Stimulated activated CD8-positive, alpha-beta memory T cell treated with anti-CD3 and anti-CD28 coated beads, Interleukin-4, amount 100 ng/mL, for 24 hours (primary cell): ENCODE measurements around the gene PMS1.
"Not testable (repeated sequence)": the region's sequence is repeated elsewhere in the genome, so short reads cannot be mapped to it uniquely, and the experiment has no call there.

Experiments
- DNase-seq: peaks from one replicate; pipeline ENCODE4 v3.0.0-alpha.2; 2020; ENCODE audit warnings: low read depth

The PMS1 gene

DNA sequence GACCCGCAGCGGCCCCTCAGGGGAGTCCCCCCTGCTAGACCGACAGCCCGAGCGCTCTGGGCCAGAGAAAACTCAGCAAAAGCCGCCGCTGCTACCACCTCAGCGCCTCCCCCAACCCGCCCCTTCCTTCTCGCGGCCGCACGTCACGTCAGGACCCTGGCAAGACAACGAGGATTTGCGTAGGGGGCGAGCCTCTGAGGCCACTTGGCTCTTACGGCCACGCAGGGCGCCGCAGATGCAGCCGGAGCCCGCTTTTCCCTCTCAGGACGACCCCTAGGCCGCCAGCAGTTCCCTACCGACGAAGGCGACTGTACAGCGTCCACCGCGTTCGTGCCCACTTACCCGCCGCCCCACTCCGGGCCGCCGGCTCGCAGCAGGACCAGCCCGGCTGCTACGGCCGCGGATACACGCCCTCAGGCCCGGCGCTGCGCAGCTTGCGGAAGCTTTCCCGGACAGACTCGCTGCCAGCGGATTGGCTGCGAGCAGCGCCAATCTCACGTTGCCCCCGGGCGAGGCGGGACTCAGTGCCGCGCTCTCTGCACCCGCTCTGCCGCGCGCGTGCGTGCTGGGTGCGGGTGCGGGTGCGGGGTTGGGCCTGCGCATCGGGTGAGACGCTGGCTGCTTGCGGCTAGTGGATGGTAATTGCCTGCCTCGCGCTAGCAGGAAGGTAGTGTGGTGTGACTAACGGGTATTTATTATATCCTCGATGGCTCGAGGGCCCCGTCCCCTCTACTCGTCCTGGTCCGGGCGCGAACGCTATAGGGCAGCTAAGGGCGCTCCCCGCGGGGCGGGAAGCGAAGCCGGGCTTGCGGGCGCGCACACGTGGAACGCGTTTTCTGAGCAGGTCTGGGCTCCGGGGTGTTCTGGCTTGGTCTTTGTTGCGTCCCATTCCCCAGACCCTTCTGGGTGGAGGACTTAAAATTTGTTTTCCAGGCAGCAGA lies at the start of gene PMS1, which contains the start of gene ORMDL1:
TSS of gene PMS1 (plus strand) at position 524 of the 941 bp plus-strand sequence. CDS start 7,360 bp downstream, outside the sequence.
TSS of gene ORMDL1 (minus strand) at position 413 of the 941 bp plus-strand sequence. CDS start 1,744 bp downstream, outside the sequence.
- peak; percentile 94 for DNase-seq

- DNase-seq, result no peak
Observed at GRCh38 chr2:189751080-189751658, 33.1 kb upstream of the PMS1 start.

GRCh38 chr2:189756311-189756952 lies 27.8 kb upstream of the PMS1 start:
- no peak for DNase-seq

- not testable (repeated sequence) for DNase-seq
Observed at GRCh38 chr2:189760154-189760553, 24.1 kb upstream of the PMS1 start.

DNA sequence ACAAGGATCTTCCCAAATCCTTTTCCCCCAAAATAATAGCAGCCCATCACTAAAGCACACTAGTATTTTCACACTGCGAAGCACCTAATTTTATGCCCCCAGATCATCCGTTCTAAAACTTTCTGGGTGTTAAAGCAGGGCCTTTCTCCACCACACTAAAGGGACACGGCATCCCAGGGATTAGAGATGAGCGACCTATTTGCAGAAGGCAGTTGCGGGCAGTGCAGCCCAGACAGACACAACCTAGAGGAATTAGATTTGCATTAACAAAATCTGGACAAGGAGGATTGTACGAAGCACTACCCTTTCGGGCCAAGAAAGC lies 22.1 kb upstream of the PMS1 start:
- DNase-seq, result no peak

GRCh38 chr2:189762551-189763298 lies 21.5 kb upstream of the PMS1 start, which contains the start of gene OSGEPL1:
Gene OSGEPL1, minus strand, starts transcription at chr2:189762792. Its CDS starts 1,152 bp downstream, at chr2:189761640.
- peak; percentile 86 for DNase-seq

- DNase-seq, result no peak
Observed at GRCh38 chr2:189763908-189764661, 20.2 kb upstream of the PMS1 start.

GRCh38 chr2:189770590-189771322 lies 13.5 kb upstream of the PMS1 start:
- DNase-seq, result no peak

DNA sequence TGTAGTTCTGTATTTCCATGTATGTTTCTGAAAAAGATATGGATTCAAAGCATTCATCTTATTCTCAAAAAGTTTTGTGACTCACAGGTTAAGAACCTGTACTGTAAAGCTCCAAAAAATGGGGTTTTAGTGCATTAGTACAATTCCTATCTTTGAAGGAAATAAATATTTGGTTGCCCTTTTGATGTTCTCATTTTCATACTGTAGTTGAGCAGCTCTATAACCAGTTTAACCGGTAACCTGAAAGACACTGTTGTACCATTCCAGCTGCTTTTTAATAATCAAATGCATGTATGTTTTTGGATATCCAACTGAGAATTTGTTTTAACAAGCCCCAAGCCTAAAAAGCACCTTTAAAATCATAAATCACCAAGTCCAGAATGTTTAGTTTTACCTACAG lies 12.0 kb upstream of the PMS1 start:
- DNase-seq, result no peak

DNA sequence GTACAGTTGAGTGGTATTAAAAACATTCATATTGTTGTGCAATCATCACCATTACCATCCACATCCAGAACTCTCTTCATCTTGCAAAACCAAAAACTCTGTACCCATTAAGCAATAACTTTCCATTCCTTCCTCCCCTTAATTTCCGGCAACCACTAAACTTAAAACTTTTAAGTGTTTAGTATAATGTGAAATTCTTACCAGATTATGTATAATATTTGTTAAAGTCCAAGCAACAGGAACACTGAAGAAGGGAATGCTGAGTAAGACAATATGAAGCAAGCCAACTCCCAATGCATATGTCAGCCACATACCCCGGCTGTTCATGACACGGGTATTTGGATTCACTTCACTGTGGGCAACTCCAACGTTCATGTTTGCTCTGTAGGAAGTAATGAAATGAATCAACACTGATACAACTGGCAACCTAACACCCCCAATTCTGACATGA lies 2.0 kb upstream of the PMS1 start:
- no peak for DNase-seq

DNA sequence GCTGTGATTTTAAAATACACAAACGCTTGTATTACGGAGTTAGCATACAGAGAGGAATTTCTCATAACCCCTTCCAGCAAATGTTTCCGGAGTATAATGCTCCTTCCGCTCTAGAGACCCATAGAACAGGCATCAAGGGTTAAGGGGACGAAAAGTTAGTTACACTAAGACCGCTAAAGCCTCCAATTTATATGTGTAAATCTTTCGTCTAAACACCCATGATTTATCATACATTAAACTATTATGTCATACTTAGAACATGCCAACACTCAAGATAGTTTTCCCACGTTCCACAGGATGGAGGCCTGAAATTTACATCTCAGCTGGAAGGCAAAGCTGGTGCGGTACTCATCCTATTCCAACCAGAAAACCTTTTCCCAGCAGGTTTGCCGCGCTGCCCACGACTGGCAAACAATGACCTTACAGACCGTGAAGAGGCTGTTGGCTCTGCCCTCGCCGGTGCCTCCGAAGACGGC lies 761 bp upstream of the PMS1 start:
- DNase-seq, result no peak

- no peak for DNase-seq
Observed at GRCh38 chr2:189791338-189792042, 7.2 kb downstream of the PMS1 start.

DNA sequence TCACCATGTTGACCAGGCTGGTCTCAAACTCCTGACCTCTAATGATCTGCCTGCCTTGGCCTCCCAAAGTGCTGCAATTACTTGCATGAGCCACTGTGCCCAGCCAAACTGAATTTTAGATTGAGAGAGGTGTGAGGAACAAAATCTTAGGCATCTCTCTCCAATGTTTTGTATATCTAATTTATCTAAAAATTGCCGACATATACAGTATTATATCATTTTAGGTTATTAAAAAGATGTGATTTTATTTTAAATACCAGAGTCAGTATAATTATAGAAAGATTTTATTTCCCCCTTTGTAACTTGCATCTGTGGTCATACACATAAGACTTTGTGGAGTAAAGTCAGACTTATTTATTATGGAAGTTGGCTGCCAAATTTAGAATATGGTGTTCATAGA lies 10.1 kb downstream of the PMS1 start:
- DNase-seq, result no peak

GRCh38 chr2:189797902-189798301 lies 13.7 kb downstream of the PMS1 start:
- no peak for DNase-seq

GRCh38 chr2:189798312-189799029 lies 14.2 kb downstream of the PMS1 start:
- DNase-seq, result no peak

GRCh38 chr2:189799030-189799331 lies 14.7 kb downstream of the PMS1 start:
- DNase-seq, result no peak

DNA sequence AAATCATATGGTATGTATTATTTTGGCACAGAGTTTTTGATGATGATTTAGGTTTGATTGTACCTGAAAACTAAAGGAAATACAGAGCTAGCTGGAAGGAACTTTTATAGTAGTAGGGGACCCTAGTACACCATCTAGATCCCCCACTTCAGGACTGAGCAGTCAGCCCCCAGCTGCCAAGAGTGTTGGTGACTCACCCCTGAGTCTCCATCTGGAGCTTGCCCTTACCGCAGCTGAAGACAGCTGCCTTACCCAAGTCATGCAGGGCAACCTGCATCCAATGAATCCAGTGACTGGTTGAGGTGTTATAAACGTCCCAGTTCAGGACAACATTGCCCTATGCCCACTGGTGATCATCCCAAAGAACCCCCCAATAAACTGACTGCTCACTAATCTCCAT lies 15.3 kb downstream of the PMS1 start:
- DNase-seq, result no peak

DNA sequence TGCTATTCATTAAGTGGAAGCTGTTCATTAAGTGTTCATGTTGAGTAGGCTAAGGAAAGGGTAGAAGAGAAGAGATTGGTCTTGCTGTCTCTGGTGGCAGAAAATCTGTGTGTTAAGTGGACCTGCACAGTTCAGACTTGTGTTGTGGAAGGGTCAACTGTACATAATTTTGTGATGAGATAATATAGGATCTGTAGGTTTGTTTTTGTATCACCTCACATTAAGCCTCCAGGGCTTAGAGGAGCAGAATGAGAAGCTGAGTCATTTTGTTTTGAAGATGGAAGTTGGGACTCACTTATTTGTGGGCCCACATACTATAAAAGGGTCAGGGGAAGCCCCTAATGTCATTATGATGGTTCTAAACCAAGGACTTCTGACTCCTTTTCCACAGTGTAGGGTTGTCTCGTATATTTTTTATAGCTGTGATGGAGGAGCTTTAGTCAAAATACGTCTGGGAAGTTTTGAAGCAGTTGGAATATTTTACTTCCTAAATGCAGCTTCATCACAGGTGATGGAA lies 18.2 kb downstream of the PMS1 start:
- DNase-seq, result no peak

GRCh38 chr2:189803431-189803830 lies 19.2 kb downstream of the PMS1 start:
- DNase-seq, result no peak
